Thymus (tissue), 11 donors: Measurements from ENCODE around the gene PGS1. TPM values are rescaled to one million over a fixed set of nuclear protein-coding genes. Genes with fewer than 3 reads are reported as not detected.

Source experiments
- DNase-seq, 9 donors: peaks; one replicate each; pipeline ENCODE4 v3.0.0-alpha.2; 2013; ENCODE audit warnings: low spot score in 9 of 9, low read depth in 6 of 9, missing footprints in 1 of 9
- H3K27ac ChIP-seq, 2 donors: one replicate each; pipeline ENCODE4 v1.5.1; 2013; ENCODE audit warnings: control low read depth in 1 of 2, low read depth in 1 of 2, low read length in 1 of 2, mild to moderate bottlenecking in 1 of 2, moderate library complexity in 1 of 2
- H3K27me3 ChIP-seq, 2 donors: one replicate each; pipeline ENCODE4 v1.5.1; 2013; ENCODE audit warnings: low read length in 1 of 2; ENCODE audit not compliant: control insufficient read depth in 2 of 2, insufficient read depth in 1 of 2
- H3K36me3 ChIP-seq, 2 donors: one replicate each; pipeline ENCODE4 v1.5.1; 2013; ENCODE audit warnings: low read length in 1 of 2, mild to moderate bottlenecking in 1 of 2, moderate library complexity in 1 of 2; ENCODE audit not compliant: control insufficient read depth in 2 of 2, insufficient read depth in 2 of 2
- H3K4me1 ChIP-seq, 2 donors: one replicate each; pipeline ENCODE4 v1.5.1; 2013; ENCODE audit warnings: low read length in 2 of 2; ENCODE audit not compliant: control insufficient read depth in 2 of 2, insufficient read depth in 2 of 2
- H3K4me3 ChIP-seq, 2 donors: one replicate each; pipeline ENCODE4 v1.5.1; 2013; ENCODE audit warnings: low read length in 2 of 2, control low read depth in 1 of 2, mild to moderate bottlenecking in 1 of 2
- H3K9me3 ChIP-seq, 2 donors: one replicate each; pipeline ENCODE4 v1.5.1; 2013; ENCODE audit warnings: low read length in 1 of 2, mild to moderate bottlenecking in 1 of 2; ENCODE audit not compliant: control insufficient read depth in 2 of 2, insufficient read depth in 1 of 2
- WGBS: extraction: QIAGEN DNeasy Blood & Tissue Kit; methylation state at CpG from one replicate; pipeline ENCODE4 v1.1.7; 2013; 5-methylcytosine and 5-hydroxymethylcytosine counted together
- polyA plus RNA-seq: library from polyadenylated mRNA; stranded (reverse); fragments of 200-250 nt; gene quantifications from one replicate; pipeline ENCODE4 v1.2.3, GENCODE V29; 2013
- total RNA-seq: library from RNA; stranded (reverse); fragments of 120-200 nt; gene quantifications from one replicate; pipeline ENCODE4 v1.2.4, GENCODE V29; 2013
- donor health status: healthy.

Gene PGS1
- total and polyA plus RNA-seq, 2 donors: 32.1 to 34.6 TPM

- Histone ChIP-seq H3K4me3 (no peak overlapping the region), H3K27ac (peak overlapping the region; percentile 72 to 78), H3K36me3 (peaks cover 22 to 31% of the 10 kb centered on the region in 2 donors), H3K9me3 (no peaks in the 10 kb centered on the region), H3K27me3 (no peaks in the 10 kb centered on the region), H3K4me1 (peaks cover 38 to 67% of the 10 kb centered on the region in 2 donors)
- 74% methylated on average over 10 of the region's 10 CpGs for WGBS
- DNase-seq: peak in 1 of 9 donors; percentile 52
These were observed 9.8 kb downstream of the PGS1 start for GRCh38 chr17:78387977-78388941.

- no peaks in the 10 kb centered on the region for H3K27me3 ChIP-seq
- H3K36me3 ChIP-seq: peaks cover 36 to 52% of the 10 kb centered on the region in 2 donors
- H3K27ac ChIP-seq: peak overlapping the region in 1 of 2 donors; percentile 65
- 92% methylated on average over 15 of the region's 15 CpGs for WGBS
- peaks cover 20 to 46% of the 10 kb centered on the region in 2 donors for H3K4me1 ChIP-seq
- no peaks in the 10 kb centered on the region for H3K9me3 ChIP-seq
- no peak overlapping the region for H3K4me3 ChIP-seq
- DNase-seq: no peak
These were observed 12.0 kb downstream of the PGS1 start for GRCh38 chr17:78390241-78391050.

- no peak for DNase-seq
- WGBS: 98% methylated on average over 11 of the region's 11 CpGs
- H3K4me1 ChIP-seq: peaks cover 14 to 40% of the 10 kb centered on the region in 2 donors
- no peak overlapping the region for H3K27ac ChIP-seq
- H3K9me3 ChIP-seq: no peaks in the 10 kb centered on the region
- no peaks in the 10 kb centered on the region for H3K27me3 ChIP-seq
- H3K36me3 ChIP-seq: peaks cover 42 to 50% of the 10 kb centered on the region in 2 donors
- no peak overlapping the region for H3K4me3 ChIP-seq
These were observed 12.6 kb downstream of the PGS1 start for GRCh38 chr17:78391051-78391431.

DNA sequence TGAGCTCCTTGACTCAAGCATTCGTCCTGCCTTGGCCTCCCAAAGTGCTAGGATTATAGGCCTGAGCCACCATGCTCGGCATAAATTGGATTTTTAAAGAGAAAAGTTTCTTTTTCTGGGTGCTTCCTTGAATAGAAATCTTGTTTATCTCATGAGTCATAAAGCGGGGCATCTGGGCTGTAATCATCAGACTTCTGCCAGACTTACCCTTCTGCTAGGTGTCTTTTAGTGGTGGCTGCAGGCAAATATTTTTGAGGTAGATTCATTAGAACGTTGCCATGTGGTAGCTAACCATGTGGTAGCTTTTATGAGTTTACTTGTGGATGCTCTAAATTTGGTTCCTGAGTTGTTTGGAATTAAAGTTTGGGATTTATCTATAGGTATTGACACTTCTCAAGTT is 13.4 kb downstream of the PGS1 start:
- no peaks in the 10 kb centered on the region for H3K27me3 ChIP-seq
- H3K4me3 ChIP-seq: no peak overlapping the region
- no peak for DNase-seq
- H3K9me3 ChIP-seq: no peaks in the 10 kb centered on the region
- peaks cover 7 to 32% of the 10 kb centered on the region in 2 donors for H3K4me1 ChIP-seq
- H3K36me3 ChIP-seq: peaks cover 50 to 58% of the 10 kb centered on the region in 2 donors
- 96% methylated on average over 4 of the region's 4 CpGs for WGBS
- no peak overlapping the region for H3K27ac ChIP-seq

DNA sequence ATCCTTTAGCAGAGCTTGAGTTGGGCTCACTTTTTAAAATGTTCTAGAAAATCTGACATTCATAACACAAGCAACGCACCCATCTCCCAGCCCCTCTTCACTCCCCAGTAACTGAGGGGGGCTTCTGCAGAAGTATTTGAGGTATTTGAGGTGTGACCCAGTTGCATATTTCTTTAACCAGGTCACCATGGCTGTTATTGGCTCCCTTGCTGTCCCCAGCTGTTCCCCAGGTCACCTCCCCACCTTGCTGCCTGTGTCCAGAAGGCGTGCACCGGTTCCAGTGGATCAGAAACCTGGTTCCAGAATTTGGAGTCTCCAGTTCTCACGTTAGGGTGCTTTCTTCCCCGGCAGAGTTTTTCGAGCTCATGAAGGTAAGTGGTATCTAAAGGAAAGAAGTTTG is 13.8 kb downstream of the PGS1 start:
- DNase-seq: no peak
- peaks cover 6 to 28% of the 10 kb centered on the region in 2 donors for H3K4me1 ChIP-seq
- no peaks in the 10 kb centered on the region for H3K27me3 ChIP-seq
- H3K9me3 ChIP-seq: no peaks in the 10 kb centered on the region
- H3K4me3 ChIP-seq: no peak overlapping the region
- peaks cover 55 to 62% of the 10 kb centered on the region in 2 donors for H3K36me3 ChIP-seq
- WGBS: 98% methylated on average over 6 of the region's 6 CpGs
- H3K27ac ChIP-seq: no peak overlapping the region

DNA sequence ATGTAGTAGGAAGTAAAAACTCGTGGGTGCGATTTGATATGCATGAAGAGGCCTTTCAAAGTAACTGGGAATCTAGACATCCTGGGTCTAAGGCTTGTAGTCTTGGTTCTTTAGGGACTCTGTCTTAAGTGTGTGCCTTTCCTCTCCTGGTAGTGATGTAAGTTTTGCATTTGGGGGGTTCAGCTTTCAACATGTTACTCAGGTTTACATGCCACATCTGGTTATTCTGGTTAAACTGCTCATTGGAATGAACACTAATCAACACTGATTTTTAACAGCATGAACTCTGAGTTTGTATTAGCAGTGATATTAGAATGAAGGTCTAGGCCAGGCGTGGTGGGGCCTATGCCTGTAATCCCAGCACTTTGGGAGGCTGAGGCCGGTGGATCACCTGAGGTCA is 15.1 kb downstream of the PGS1 start:
- no peak overlapping the region for H3K27ac ChIP-seq
- no peaks in the 10 kb centered on the region for H3K9me3 ChIP-seq
- no peaks in the 10 kb centered on the region for H3K27me3 ChIP-seq
- peaks cover 1 to 16% of the 10 kb centered on the region in 2 donors for H3K4me1 ChIP-seq
- peaks cover 66 to 75% of the 10 kb centered on the region in 2 donors for H3K36me3 ChIP-seq
- WGBS: 98% methylated on average over 4 of the region's 4 CpGs
- no peak overlapping the region for H3K4me3 ChIP-seq
- DNase-seq: no peak

GRCh38 chr17:78394209-78394608 is 15.8 kb downstream of the PGS1 start:
- peaks cover 73 to 81% of the 10 kb centered on the region in 2 donors for H3K36me3 ChIP-seq
- no peaks in the 10 kb centered on the region for H3K9me3 ChIP-seq
- H3K27me3 ChIP-seq: no peaks in the 10 kb centered on the region
- no peak for DNase-seq
- no peak overlapping the region for H3K27ac ChIP-seq
- H3K4me1 ChIP-seq: peaks cover 0 to 10% of the 10 kb centered on the region in 2 donors
- no peak overlapping the region for H3K4me3 ChIP-seq
- WGBS: 95% methylated on average over 7 of the region's 7 CpGs

GRCh38 chr17:78395155-78395554 is 16.7 kb downstream of the PGS1 start:
- H3K27me3 ChIP-seq: no peaks in the 10 kb centered on the region
- no peak for DNase-seq
- H3K36me3 ChIP-seq: peaks cover 82 to 86% of the 10 kb centered on the region in 2 donors
- H3K4me3 ChIP-seq: no peak overlapping the region
- WGBS: over 99% methylated on average over 2 of the region's 2 CpGs
- H3K4me1 ChIP-seq: peaks cover 0 to 2% of the 10 kb centered on the region in 2 donors
- no peaks in the 10 kb centered on the region for H3K9me3 ChIP-seq
- H3K27ac ChIP-seq: no peak overlapping the region
